ENCODE results near the gene ODAD4.

The ODAD4 gene

GRCh38 chr17:41930009-41930832 is at the start of gene ODAD4:
TSS of gene ODAD4 (plus strand) at chr17:41930617. CDS start at chr17:41930724, 107 bp downstream.
- DNase-seq: peak; percentile 95 to 97

- DNase-seq: no peak
Observed at GRCh38 chr17:41882756-41883155, 47.7 kb upstream of the ODAD4 start.

GRCh38 chr17:41885733-41886132 is 44.7 kb upstream of the ODAD4 start:
- DNase-seq: no peak

GRCh38 chr17:41888332-41888965 is 42.0 kb upstream of the ODAD4 start:
- DNase-seq: no peak

- DNase-seq: no peak
Observed at GRCh38 chr17:41891135-41892020, 39.0 kb upstream of the ODAD4 start.

DNA sequence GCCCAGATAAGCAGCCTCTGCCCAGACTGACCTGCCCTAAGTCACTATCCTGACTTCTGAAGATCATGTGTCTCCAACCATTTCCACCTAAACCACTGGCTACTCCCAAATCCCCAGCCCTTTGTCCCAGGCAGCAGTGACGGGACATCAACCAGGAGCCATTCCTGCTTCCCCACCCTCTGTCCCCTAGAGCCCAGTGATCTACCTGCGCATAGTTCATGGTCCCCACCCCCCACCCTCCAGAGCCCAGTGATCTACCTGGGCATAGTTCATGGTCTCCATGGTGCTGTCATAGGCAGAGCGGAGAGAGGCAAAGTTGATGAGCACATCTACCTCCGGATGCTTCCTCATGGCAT is 38.4 kb upstream of the ODAD4 start:
- no peak for DNase-seq

GRCh38 chr17:41893384-41893783 is 37.0 kb upstream of the ODAD4 start:
- DNase-seq: no peak

DNA sequence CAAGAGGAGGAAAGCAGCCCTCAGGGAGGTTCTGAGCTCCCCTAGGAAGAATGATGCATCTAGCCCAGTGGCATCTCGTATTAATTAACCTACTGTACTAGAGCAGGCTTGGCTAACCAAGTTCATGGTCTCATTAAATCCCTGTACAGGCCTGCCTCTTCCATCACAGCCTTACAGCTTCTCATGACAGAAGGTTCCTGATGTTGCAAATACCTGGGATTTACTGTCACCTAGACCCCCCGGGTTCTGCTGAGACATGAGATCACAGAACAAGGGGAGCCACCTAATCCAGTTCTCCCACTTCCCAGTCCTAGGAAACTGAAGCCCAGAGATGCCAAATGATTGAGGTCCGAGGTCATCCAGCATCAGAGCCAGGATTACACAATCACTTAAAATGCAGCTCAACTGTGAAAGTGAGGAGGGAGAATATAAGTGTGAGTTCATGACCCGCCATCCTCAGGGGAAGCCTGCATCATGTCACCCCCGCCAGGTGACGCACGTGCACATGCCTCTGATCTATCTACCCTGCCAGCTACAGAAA is 35.6 kb upstream of the ODAD4 start:
- DNase-seq: no peak

DNA sequence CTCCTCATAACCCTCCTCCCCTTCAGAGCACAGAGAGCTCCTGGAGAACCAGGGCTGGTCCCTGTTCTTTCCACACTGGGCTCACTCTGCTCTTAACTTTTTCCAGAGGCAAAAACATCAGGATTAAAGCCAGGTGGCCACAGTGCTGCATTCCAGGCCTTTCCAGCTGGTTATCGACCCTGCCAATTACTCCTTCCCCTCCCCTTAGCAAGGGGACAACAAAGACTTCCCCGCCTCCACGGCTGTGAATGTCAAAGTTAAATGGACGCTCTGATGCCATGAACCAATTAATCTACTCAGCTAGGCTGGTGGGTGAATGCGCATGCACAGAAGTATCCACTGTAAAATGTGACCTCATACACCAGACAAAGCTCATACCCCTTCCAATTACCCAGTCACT is 34.8 kb upstream of the ODAD4 start:
- DNase-seq: no peak

DNA sequence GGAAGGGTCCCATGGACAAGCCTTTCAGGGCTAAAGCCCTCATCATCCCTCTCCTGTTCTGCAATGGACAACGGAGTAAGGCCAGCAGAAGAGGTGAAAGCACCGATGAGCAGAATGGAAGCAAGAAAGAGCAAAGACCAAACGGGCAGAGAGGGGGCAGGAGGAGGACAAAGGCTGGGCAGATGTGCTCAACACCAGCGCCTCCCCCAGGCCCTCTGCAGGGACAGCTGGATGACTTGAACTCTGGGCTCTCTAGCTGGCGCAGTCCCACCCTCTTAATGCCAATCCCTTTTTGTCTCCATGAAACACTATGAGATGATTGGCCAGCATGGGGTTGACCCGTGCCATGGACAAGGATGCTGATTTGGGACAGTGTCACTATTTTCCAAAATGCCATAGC is 33.7 kb upstream of the ODAD4 start:
- DNase-seq: no peak

- DNase-seq: no peak
Observed at GRCh38 chr17:41901646-41902045, 28.8 kb upstream of the ODAD4 start.

- no peak for DNase-seq
Observed at GRCh38 chr17:41904242-41904841, 26.1 kb upstream of the ODAD4 start.

DNA sequence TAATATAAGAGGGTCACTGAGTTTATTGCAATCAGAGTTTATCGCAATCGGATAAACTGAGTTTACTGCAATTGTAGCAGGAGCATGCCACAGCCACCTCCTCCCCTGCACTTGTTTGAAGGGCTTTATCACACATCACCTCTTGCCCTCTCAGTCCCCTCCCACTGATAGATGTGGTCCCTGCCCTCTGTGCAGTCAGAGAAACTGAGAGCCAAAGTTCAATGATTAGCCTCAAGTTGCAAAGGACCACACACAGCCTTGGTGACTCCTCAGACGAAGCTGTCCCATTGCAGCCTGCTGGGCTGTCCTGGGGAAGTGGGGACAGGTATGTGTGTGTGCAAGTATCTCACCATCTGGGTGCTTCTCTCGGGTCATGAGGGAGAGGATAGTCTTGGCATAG is 25.2 kb upstream of the ODAD4 start:
- no peak for DNase-seq

DNA sequence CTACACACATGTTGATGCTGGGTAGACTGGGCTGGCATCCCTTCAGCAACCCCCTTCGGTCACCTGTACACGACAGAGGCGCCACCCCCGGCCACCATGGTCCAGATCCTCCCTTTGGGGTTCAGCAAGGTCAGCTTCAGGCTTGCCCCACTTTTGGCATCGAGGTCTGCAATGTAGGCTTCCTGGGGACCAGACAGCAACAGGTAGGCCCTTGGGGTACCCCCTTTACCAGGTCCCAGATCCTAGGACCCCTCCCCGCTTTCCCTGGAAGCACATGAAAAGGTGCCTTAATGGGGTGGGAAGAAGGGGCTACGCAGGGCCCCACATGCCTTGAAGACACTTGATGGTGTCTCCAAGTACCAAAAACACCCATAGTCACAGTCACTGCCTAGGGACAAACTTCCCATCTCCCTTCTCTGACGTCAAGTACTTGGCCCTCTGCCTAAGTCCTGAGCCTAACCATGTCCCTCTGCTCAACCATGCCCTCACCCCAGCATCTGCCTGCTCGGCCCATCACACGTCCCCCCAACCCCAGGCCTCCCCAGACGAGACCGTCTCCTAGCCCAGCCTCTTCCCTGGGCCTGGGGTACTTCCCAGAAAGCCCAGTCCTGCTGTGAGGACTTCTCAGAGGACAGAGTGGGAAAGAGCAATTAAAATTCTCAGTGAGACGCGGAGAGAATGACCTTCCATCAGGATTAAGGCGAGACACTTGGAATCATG is 23.8 kb upstream of the ODAD4 start:
- DNase-seq: no peak

- DNase-seq: no peak
Observed at GRCh38 chr17:41907185-41907556, 23.2 kb upstream of the ODAD4 start.

- DNase-seq: no peak
Observed at GRCh38 chr17:41907633-41908539, 22.5 kb upstream of the ODAD4 start.

- no peak for DNase-seq
Observed at GRCh38 chr17:41909088-41909487, 21.3 kb upstream of the ODAD4 start.

GRCh38 chr17:41910701-41911391 is 19.6 kb upstream of the ODAD4 start:
- no peak for DNase-seq

- DNase-seq: no peak
Observed at GRCh38 chr17:41912925-41913324, 17.5 kb upstream of the ODAD4 start.

DNA sequence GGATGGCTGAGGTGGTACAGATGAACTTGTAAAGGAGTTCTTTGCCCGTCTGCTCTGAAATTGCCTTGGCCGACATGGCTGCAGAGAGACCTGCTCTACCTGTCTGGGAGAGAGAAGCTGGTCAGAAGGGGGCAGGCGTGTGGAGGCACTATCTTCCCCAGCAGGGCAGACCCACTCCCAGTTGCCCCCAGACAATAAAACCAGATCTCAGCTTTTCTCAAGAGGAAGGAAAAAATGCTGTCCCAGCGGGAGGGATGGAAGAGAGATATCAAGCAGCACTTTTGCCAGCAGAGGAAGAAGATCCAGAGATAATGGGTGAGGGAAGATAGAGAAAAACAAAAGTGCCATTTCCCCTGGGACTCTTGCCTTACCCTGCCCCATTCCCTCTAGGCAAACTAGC is 16.6 kb upstream of the ODAD4 start:
- no peak for DNase-seq

GRCh38 chr17:41914358-41914766 is 16.1 kb upstream of the ODAD4 start:
- DNase-seq: no peak

Data from activated T-cell treated with anti-CD3 and anti-CD28 coated beads, Interleukin-2, amount 50 U/mL, for 48 hours (primary cell).